ENCODE measurements around the gene CYTH2.

The CYTH2 gene

DNA sequence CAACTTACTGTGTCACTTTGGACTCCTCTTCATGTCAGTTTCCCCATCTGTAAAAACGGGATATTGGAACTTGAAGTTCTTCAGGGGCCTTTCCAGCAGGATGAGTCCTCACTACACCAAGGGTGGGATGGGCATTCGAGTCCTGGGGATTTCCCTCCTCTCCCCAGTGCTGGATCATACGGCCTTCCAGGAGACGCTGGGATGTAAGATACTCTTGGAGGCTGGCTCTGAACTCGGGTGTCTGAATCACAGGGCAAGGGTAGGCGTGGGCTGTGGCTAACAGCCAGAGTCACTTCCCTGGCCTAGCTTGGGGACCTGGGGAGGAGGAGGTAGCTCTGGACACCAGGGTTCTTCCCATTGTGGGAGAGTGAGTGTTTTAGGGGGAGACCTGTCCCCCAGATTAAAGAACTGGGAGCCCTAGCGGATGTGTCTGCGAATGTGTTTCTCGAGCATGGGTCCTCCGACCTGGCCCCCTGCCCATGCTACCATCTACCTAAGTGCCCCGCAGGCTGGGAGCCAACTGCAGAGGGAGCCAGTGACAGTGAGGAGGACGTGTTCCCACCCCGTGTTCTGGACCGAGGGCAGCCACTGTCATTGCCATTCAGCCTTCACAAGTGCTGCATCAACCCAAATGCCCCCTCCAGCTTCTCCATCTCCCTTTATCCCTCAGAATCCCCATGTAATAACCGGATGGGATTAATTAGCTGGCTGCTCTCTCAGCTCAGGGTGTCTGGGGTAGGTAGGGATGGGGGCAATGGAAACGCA is 2.4 kb upstream of the CYTH2 start:
- no peak for TF ChIP-seq ZFP30 (CRISPR knock-in tag; IDR thresholded peaks at IDR 0.05)
- ATAC-seq, result no peak

- peak; percentile 95 for ATAC-seq
- no peak for TF ChIP-seq ZNF70 (CRISPR knock-in tag; IDR thresholded peaks at IDR 0.05)
- no peak for TF ChIP-seq TOX (CRISPR knock-in tag; IDR thresholded peaks at IDR 0.05; ENCODE audit: borderline replicate concordance)
- TF ChIP-seq TCF4 (CRISPR knock-in tag; IDR thresholded peaks at IDR 0.05; ENCODE audit: borderline replicate concordance), result no peak
- TF ChIP-seq CSDC2 (CRISPR knock-in tag; IDR thresholded peaks at IDR 0.05), result no peak
- TF ChIP-seq ZNF565 (CRISPR knock-in tag; conservative IDR thresholded peaks at IDR 0.05; ENCODE audit: low read depth), result no peak
- TF ChIP-seq ZFP3 (CRISPR knock-in tag; IDR thresholded peaks at IDR 0.05), result no peak
- TF ChIP-seq, protein P1, sequence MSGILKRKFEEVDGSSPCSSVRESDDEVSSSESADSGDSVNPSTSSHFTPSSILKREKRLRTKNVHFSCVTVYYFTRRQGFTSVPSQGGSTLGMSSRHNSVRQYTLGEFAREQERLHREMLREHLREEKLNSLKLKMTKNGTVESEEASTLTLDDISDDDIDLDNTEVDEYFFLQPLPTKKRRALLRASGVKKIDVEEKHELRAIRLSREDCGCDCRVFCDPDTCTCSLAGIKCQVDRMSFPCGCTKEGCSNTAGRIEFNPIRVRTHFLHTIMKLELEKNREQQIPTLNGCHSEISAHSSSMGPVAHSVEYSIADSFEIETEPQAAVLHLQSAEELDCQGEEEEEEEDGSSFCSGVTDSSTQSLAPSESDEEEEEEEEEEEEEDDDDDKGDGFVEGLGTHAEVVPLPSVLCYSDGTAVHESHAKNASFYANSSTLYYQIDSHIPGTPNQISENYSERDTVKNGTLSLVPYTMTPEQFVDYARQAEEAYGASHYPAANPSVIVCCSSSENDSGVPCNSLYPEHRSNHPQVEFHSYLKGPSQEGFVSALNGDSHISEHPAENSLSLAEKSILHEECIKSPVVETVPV (CRISPR knock-in tag; IDR thresholded peaks at IDR 0.05), result no peak
- TF ChIP-seq SNAI2 (CRISPR knock-in tag; IDR thresholded peaks at IDR 0.05), result no peak
- TF ChIP-seq ZC3H10 (CRISPR knock-in tag; IDR thresholded peaks at IDR 0.05), result no peak
- TF ChIP-seq, protein P2, sequence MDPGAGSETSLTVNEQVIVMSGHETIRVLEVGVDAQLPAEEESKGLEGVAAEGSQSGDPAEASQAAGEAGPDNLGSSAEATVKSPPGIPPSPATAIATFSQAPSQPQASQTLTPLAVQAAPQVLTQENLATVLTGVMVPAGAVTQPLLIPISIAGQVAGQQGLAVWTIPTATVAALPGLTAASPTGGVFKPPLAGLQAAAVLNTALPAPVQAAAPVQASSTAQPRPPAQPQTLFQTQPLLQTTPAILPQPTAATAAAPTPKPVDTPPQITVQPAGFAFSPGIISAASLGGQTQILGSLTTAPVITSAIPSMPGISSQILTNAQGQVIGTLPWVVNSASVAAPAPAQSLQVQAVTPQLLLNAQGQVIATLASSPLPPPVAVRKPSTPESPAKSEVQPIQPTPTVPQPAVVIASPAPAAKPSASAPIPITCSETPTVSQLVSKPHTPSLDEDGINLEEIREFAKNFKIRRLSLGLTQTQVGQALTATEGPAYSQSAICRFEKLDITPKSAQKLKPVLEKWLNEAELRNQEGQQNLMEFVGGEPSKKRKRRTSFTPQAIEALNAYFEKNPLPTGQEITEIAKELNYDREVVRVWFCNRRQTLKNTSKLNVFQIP (CRISPR knock-in tag; IDR thresholded peaks at IDR 0.05; ENCODE audit: borderline replicate concordance, low read depth), result no peak
Measured at GRCh38 chr19:48468772-48469288, 339 bp upstream of the CYTH2 start.

DNA sequence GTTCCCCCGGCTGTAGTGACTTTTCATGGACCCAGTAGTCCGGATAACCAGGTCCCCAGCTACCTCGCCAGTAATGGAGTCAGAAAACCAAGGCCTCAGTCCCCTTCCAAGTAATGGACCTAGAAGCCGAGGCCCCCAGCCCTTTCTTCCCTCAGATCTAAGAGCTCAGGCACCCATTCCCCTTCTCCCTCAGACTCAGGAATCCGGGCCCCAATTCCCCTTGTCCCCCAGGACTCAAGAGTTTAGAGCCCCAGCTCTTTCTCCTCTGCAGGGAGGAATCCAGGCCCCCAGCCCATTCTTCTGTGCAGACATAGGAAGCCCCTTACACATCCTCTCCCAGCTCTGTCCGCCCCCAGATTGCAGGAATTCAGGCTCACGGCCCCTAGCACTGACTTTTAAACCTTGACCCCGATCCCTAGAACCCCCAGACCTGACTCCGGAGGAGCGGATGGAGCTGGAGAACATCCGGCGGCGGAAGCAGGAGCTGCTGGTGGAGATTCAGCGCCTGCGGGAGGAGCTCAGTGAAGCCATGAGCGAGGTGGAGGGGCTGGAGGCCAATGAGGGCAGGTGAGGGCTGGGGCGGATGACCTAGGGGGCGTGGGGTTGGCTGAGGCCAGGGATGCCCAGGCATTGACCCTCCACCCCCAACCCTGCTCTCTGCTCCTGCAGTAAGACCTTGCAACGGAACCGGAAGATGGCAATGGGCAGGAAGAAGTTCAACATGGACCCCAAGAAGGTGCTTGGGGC is 938 bp downstream of the CYTH2 start:
- no peak for ATAC-seq
- TF ChIP-seq, protein P2 (CRISPR knock-in tag; IDR thresholded peaks at IDR 0.05; ENCODE audit: borderline replicate concordance, low read depth), result no peak
- no peak for TF ChIP-seq ESRRG (CRISPR knock-in tag; IDR thresholded peaks at IDR 0.05)

GRCh38 chr19:48470856-48471255 is 1.7 kb downstream of the CYTH2 start:
- no peak for ATAC-seq
- TF ChIP-seq ZFP3 (CRISPR knock-in tag; IDR thresholded peaks at IDR 0.05), result peak; percentile 90
- TF ChIP-seq, protein P2 (CRISPR knock-in tag; IDR thresholded peaks at IDR 0.05; ENCODE audit: borderline replicate concordance, low read depth), result no peak

DNA sequence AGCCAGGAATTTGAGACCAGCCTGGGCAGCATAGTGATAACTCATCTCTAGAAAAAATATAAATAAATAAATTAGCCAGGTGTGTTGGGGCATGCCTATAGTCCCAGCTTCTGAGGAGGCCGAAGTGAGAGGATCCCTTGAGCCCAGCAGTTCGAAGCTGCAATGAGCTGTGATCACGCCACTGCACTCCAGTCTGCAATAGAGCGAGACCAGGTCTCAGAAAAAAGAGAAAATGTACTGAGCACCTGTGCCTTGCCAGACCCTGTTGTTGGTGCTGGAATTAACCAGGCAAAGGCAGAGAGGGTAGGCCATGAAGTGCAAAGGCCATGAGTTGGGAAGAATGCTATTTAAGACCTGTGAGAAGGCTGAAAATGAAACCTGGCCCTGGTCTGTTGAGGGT is 2.7 kb downstream of the CYTH2 start:
- TF ChIP-seq ZNF70 (CRISPR knock-in tag; IDR thresholded peaks at IDR 0.05) (no peak), TSHZ2 (CRISPR knock-in tag; IDR thresholded peaks at IDR 0.05) (no peak), ISL1 (CRISPR knock-in tag; IDR thresholded peaks at IDR 0.05) (no peak), SNAI2 (CRISPR knock-in tag; IDR thresholded peaks at IDR 0.05) (no peak), ZNF565 (CRISPR knock-in tag; conservative IDR thresholded peaks at IDR 0.05; ENCODE audit: low read depth) (no peak), TOX (CRISPR knock-in tag; IDR thresholded peaks at IDR 0.05; ENCODE audit: borderline replicate concordance) (no peak), CSDC2 (CRISPR knock-in tag; IDR thresholded peaks at IDR 0.05) (no peak)
- TF ChIP-seq, protein P1 (CRISPR knock-in tag; IDR thresholded peaks at IDR 0.05), result no peak
- TF ChIP-seq, protein P3, sequence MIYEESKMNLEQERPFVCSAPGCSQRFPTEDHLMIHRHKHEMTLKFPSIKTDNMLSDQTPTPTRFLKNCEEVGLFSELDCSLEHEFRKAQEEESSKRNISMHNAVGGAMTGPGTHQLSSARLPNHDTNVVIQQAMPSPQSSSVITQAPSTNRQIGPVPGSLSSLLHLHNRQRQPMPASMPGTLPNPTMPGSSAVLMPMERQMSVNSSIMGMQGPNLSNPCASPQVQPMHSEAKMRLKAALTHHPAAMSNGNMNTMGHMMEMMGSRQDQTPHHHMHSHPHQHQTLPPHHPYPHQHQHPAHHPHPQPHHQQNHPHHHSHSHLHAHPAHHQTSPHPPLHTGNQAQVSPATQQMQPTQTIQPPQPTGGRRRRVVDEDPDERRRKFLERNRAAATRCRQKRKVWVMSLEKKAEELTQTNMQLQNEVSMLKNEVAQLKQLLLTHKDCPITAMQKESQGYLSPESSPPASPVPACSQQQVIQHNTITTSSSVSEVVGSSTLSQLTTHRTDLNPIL (CRISPR knock-in tag; IDR thresholded peaks at IDR 0.05; ENCODE audit: low read depth), result no peak
- no peak for ATAC-seq
